Measurements from ENCODE around the gene ELK3. TPM values are rescaled to one million over a fixed set of nuclear protein-coding genes. Genes with fewer than 3 reads are reported as not detected.

ELK3 gene
- total RNA-seq, 3 donors from 2014 or later (not counting 1 experiment from before 2014, with no cell fraction given), result 17.8 to 28.8 (median 20.9) TPM

- Histone ChIP-seq H3K4me1 (ENCODE audit: control insufficient read depth, insufficient read depth, low read length) (no peaks in the 10 kb centered on the region), H3K4me3 (ENCODE audit: low read length) (no peak overlapping the region), H3K27ac (ENCODE audit: low read length) (no peak overlapping the region), H3K9me3 (ENCODE audit: control insufficient read depth, insufficient read depth, low read length) (no peaks in the 10 kb centered on the region), H3K27me3 (ENCODE audit: control insufficient read depth, insufficient read depth, low read length) (no peaks in the 10 kb centered on the region), H3K36me3 (ENCODE audit: control insufficient read depth, insufficient read depth, low read length) (peaks cover 64% of the 10 kb centered on the region)
- ATAC-seq (no peak), DNase-seq (no peak)
- intact Hi-C loops (cut with micrococcal nuclease), result no loop called here
- Mint-ChIP-seq H3K4me3 (no peak overlapping the region), H3K27me3 (ENCODE audit: low read depth in 2 of 2) (no peaks in the 10 kb centered on the region), H3K4me1 (peaks cover 0 to 14% of the 10 kb centered on the region in 2 donors), H3K9me3 (no peaks in the 10 kb centered on the region), H3K36me3 (peaks cover 6% of the 10 kb centered on the region), H3K27ac (peak overlapping the region in 1 of 2 donors; percentile 38)
- TF ChIP-seq CTCF (IDR thresholded peaks at IDR 0.05), result no peak
- WGBS (ENCODE audit: insufficient coverage), result 88% methylated on average over 1 of the region's 2 CpGs
Observed at GRCh38 chr12:96293093-96293492, 98.9 kb downstream of the ELK3 start.

GRCh38 chr12:96294831-96295230 is 100.7 kb downstream of the ELK3 start:
- peak overlapping the region; percentile 19 to 66 for H3K27ac Mint-ChIP-seq
- no peaks in the 10 kb centered on the region for H3K9me3 ChIP-seq (ENCODE audit: control insufficient read depth, insufficient read depth, low read length)
- peaks cover 61% of the 10 kb centered on the region for H3K36me3 ChIP-seq (ENCODE audit: control insufficient read depth, insufficient read depth, low read length)
- DNase-seq (peak in 1 of 2 donors; percentile 55), ATAC-seq (peak in 1 of 3 donors; percentile 15)
- 55% methylated on average over 1 of the region's 3 CpGs for WGBS (ENCODE audit: insufficient coverage)
- no peaks in the 10 kb centered on the region for H3K9me3 Mint-ChIP-seq
- H3K27me3 Mint-ChIP-seq (ENCODE audit: low read depth in 2 of 2), result no peaks in the 10 kb centered on the region
- H3K27me3 ChIP-seq (ENCODE audit: control insufficient read depth, insufficient read depth, low read length), result no peaks in the 10 kb centered on the region
- no peak overlapping the region for H3K4me3 Mint-ChIP-seq
- no peak for TF ChIP-seq CTCF (IDR thresholded peaks at IDR 0.05)
- H3K4me1 Mint-ChIP-seq, result peaks cover 0 to 19% of the 10 kb centered on the region in 2 donors
- H3K36me3 Mint-ChIP-seq, result peaks cover 11% of the 10 kb centered on the region
- H3K4me3 ChIP-seq (ENCODE audit: low read length), result no peak overlapping the region
- no peak overlapping the region for H3K27ac ChIP-seq (ENCODE audit: low read length)
- no peaks in the 10 kb centered on the region for H3K4me1 ChIP-seq (ENCODE audit: control insufficient read depth, insufficient read depth, low read length)
- intact Hi-C loops (cut with micrococcal nuclease), result loop anchor here (5.0 kb wide), 1 partner anchor 102 kb away; no protein-coding TSS in a partner anchor

- no peaks in the 10 kb centered on the region for H3K9me3 ChIP-seq (ENCODE audit: control insufficient read depth, insufficient read depth, low read length)
Observed at GRCh38 chr12:96295532-96296160, 101.5 kb downstream of the ELK3 start.

More at GRCh38 chr12:96295532-96296160, 101.5 kb downstream of the ELK3 start:
- no peak overlapping the region for H3K4me3 ChIP-seq (ENCODE audit: low read length)
- Mint-ChIP-seq H3K4me1 (peaks cover 1 to 19% of the 10 kb centered on the region in 2 donors), H3K4me3 (no peak overlapping the region), H3K9me3 (no peaks in the 10 kb centered on the region), H3K27ac (peak overlapping the region; percentile 19 to 66), H3K27me3 (ENCODE audit: low read depth in 2 of 2) (no peaks in the 10 kb centered on the region), H3K36me3 (peaks cover 11% of the 10 kb centered on the region)
- TF ChIP-seq CTCF (IDR thresholded peaks at IDR 0.05), result no peak
- H3K36me3 ChIP-seq (ENCODE audit: control insufficient read depth, insufficient read depth, low read length), result peaks cover 58% of the 10 kb centered on the region
- DNase-seq, result peak in 1 of 2 donors; percentile 17
- H3K4me1 ChIP-seq (ENCODE audit: control insufficient read depth, insufficient read depth, low read length), result no peaks in the 10 kb centered on the region
- H3K27me3 ChIP-seq (ENCODE audit: control insufficient read depth, insufficient read depth, low read length), result no peaks in the 10 kb centered on the region
- 86% methylated on average over 4 of the region's 6 CpGs for WGBS (ENCODE audit: insufficient coverage)
- no peak for ATAC-seq
- intact Hi-C loops (cut with micrococcal nuclease), result loop anchor here (5.0 kb wide), 1 partner anchor 102 kb away; no protein-coding TSS in a partner anchor
- H3K27ac ChIP-seq (ENCODE audit: low read length), result no peak overlapping the region

Measured in natural killer cell (primary cell).